22Rv1 (cell line): ENCODE results near the gene SESN2.

Experiments used
- ZFX ChIP-seq: fragments of 450-650 bp; IDR thresholded peaks from 2 replicates; pipeline ENCODE4 v1.6.1; 2017; ENCODE audit warnings: antibody characterized with exemption, borderline replicate concordance
- TF ChIP-seq, protein P1 (sequence below): fragments of 450-650 bp; IDR thresholded peaks from 2 replicates; pipeline ENCODE4 v1.5.1; 2017; ENCODE audit warnings: mild to moderate bottlenecking

DNA sequence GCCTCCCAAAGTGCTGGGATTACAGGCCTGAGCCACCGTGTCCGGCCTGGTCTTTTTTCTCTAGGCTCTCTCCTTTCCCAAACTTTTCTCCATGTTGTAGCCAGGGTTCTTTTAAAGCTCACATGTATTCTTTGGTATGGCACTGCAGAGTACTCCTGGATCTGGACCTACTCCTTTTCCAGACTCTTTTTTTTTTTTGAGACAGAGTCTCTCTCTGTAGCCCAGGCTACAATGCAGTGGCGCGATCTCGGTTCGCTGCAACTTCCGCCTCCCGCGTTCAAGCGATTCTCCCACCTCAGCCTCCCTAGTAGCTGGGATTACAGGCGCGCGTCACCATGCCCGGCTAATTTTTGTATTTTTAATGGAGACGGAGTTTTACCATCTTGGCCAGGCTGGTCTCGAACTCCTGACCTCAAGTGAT lies 68.9 kb downstream of the SESN2 start:
- TF ChIP-seq, protein P1, sequence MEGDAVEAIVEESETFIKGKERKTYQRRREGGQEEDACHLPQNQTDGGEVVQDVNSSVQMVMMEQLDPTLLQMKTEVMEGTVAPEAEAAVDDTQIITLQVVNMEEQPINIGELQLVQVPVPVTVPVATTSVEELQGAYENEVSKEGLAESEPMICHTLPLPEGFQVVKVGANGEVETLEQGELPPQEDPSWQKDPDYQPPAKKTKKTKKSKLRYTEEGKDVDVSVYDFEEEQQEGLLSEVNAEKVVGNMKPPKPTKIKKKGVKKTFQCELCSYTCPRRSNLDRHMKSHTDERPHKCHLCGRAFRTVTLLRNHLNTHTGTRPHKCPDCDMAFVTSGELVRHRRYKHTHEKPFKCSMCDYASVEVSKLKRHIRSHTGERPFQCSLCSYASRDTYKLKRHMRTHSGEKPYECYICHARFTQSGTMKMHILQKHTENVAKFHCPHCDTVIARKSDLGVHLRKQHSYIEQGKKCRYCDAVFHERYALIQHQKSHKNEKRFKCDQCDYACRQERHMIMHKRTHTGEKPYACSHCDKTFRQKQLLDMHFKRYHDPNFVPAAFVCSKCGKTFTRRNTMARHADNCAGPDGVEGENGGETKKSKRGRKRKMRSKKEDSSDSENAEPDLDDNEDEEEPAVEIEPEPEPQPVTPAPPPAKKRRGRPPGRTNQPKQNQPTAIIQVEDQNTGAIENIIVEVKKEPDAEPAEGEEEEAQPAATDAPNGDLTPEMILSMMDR, result no peak
- TF ChIP-seq ZFX, result no peak
